ENCODE measurements around the gene TOR4A.

TOR4A gene

DNA sequence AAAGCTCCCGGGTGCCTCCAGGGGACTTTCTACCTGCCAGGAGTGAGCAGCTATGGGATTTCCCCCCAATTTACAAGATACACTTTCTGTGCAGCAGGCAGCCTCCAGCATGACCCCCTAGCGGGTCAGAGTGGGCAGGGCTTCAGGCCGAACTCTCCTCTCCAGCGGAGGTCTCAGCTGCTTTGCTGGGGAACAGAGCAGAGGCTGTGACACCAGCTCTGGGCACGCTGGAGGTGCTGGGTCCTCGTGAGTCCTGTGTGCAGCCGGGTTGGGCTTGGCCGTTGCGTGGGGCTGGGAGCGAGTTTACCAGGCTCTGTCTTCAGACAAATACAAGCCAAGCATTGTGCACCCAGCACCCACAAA is 21.7 kb downstream of the TOR4A start:
- H3K4me3 ChIP-seq (replicated peaks; ENCODE audit: insufficient read depth, low read length) = no peak overlapping the region
- H3K27me3 ChIP-seq (ENCODE audit: insufficient read depth, poor library complexity, severe bottlenecking) = peaks cover 15% of the 10 kb centered on the region
- H3K27ac ChIP-seq (replicated peaks) = no peak overlapping the region
- DNase-seq (ENCODE audit: low read depth in 1 of 2, low spot score in 1 of 2) = no peak
- TF ChIP-seq POLR2AphosphoS5 (IDR thresholded peaks at IDR 0.05; ENCODE audit: low read depth) (no peak), SPI1 (IDR thresholded peaks at IDR 0.05; ENCODE audit: borderline replicate concordance, low read depth) (no peak), GABPA (IDR thresholded peaks at IDR 0.05; ENCODE audit: low read depth) (no peak)
- TF ChIP-seq, protein P1, sequence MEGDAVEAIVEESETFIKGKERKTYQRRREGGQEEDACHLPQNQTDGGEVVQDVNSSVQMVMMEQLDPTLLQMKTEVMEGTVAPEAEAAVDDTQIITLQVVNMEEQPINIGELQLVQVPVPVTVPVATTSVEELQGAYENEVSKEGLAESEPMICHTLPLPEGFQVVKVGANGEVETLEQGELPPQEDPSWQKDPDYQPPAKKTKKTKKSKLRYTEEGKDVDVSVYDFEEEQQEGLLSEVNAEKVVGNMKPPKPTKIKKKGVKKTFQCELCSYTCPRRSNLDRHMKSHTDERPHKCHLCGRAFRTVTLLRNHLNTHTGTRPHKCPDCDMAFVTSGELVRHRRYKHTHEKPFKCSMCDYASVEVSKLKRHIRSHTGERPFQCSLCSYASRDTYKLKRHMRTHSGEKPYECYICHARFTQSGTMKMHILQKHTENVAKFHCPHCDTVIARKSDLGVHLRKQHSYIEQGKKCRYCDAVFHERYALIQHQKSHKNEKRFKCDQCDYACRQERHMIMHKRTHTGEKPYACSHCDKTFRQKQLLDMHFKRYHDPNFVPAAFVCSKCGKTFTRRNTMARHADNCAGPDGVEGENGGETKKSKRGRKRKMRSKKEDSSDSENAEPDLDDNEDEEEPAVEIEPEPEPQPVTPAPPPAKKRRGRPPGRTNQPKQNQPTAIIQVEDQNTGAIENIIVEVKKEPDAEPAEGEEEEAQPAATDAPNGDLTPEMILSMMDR (IDR thresholded peaks at IDR 0.05; ENCODE audit: insufficient read depth, low read length) = no peak
- TF ChIP-seq, protein P2, sequence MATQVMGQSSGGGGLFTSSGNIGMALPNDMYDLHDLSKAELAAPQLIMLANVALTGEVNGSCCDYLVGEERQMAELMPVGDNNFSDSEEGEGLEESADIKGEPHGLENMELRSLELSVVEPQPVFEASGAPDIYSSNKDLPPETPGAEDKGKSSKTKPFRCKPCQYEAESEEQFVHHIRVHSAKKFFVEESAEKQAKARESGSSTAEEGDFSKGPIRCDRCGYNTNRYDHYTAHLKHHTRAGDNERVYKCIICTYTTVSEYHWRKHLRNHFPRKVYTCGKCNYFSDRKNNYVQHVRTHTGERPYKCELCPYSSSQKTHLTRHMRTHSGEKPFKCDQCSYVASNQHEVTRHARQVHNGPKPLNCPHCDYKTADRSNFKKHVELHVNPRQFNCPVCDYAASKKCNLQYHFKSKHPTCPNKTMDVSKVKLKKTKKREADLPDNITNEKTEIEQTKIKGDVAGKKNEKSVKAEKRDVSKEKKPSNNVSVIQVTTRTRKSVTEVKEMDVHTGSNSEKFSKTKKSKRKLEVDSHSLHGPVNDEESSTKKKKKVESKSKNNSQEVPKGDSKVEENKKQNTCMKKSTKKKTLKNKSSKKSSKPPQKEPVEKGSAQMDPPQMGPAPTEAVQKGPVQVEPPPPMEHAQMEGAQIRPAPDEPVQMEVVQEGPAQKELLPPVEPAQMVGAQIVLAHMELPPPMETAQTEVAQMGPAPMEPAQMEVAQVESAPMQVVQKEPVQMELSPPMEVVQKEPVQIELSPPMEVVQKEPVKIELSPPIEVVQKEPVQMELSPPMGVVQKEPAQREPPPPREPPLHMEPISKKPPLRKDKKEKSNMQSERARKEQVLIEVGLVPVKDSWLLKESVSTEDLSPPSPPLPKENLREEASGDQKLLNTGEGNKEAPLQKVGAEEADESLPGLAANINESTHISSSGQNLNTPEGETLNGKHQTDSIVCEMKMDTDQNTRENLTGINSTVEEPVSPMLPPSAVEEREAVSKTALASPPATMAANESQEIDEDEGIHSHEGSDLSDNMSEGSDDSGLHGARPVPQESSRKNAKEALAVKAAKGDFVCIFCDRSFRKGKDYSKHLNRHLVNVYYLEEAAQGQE (IDR thresholded peaks at IDR 0.05; ENCODE audit: insufficient replicate concordance, low read depth) = no peak

DNA sequence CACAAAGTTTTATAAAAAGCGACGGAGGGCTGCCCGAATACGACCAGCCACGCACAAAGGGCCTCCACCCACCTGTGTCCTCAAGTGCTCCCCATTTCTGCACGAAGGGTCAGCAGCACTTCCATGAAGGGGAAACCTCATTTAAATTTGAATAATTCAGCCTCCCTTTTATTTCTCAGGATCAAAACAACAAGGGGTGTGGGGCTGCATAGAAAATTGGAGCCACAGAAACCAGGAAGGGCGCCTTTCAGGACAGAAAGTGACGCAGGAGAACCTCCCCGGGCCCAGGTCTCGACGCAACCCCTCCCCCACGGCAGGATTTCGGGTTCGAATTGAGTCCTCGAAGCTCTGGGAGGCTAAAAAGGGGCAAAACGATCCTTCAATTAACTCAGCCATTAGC is 22.4 kb downstream of the TOR4A start:
- Histone ChIP-seq H3K4me3 (replicated peaks; ENCODE audit: insufficient read depth, low read length) (no peak overlapping the region), H3K27me3 (ENCODE audit: insufficient read depth, poor library complexity, severe bottlenecking) (peaks cover 18% of the 10 kb centered on the region), H3K27ac (replicated peaks) (no peak overlapping the region)
- TF ChIP-seq, protein P2 (IDR thresholded peaks at IDR 0.05; ENCODE audit: insufficient replicate concordance, low read depth) = no peak
- no peak for DNase-seq (ENCODE audit: low read depth in 1 of 2, low spot score in 1 of 2)

DNA sequence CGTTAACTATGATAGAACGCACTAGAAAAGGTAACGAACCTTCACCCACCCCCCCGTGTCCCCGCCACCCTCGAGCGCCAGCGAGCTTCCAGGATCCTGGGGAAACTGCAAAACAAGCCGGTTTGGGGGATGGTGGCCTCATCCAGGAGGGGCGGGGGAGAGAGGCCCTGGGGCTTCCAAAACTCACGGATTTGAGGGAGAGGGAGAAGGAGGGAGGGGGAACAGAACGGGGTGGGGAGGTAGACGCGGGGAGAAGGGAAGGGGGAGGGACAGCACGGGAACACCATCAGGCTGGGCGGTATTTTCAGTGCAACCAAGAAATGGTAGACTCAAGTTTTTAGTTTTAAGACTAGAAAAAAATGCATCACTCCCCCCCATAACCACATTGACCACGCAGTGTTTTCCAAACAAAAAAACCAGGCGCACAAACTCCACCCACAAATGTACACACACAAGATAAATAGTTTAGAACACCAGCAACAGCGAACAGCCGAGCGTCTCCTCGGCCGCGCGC is 23.1 kb downstream of the TOR4A start:
- Histone ChIP-seq H3K4me3 (replicated peaks; ENCODE audit: insufficient read depth, low read length) (peak overlapping the region; percentile 12), H3K27ac (replicated peaks) (no peak overlapping the region), H3K27me3 (ENCODE audit: insufficient read depth, poor library complexity, severe bottlenecking) (peaks cover 25% of the 10 kb centered on the region)
- no peak for TF ChIP-seq POLR2AphosphoS5 (IDR thresholded peaks at IDR 0.05; ENCODE audit: low read depth)
- no peak for TF ChIP-seq GABPA (IDR thresholded peaks at IDR 0.05; ENCODE audit: low read depth)
- TF ChIP-seq, protein P2 (IDR thresholded peaks at IDR 0.05; ENCODE audit: insufficient replicate concordance, low read depth) = no peak
- TF ChIP-seq, protein P1 (IDR thresholded peaks at IDR 0.05; ENCODE audit: insufficient read depth, low read length) = no peak
- no peak for TF ChIP-seq SPI1 (IDR thresholded peaks at IDR 0.05; ENCODE audit: borderline replicate concordance, low read depth)
- no peak for DNase-seq (ENCODE audit: low read depth in 1 of 2, low spot score in 1 of 2)

All from HL-60 (cell line).